Measurements from ENCODE around the gene ATG16L1.

- TF ChIP-seq POLR2A (IDR thresholded peaks at IDR 0.05) (no peak), CTCF (IDR thresholded peaks at IDR 0.05) (no peak)
Observed at GRCh38 chr2:233338812-233339368, 87.4 kb downstream of the ATG16L1 start.
